HCT116 (cell line): ENCODE measurements around the gene GID4. TPM values are rescaled to one million over a fixed set of nuclear protein-coding genes. Genes with fewer than 3 reads are reported as not detected.

ENCODE experiments used
- ATAC-seq: fragments of 200-7000 bp; cut with Tn5 transposase; 2 replicates; pipeline ENCODE4 v1.9.1; 2020; ENCODE audit warnings: mild to moderate bottlenecking, moderate library complexity
- BruUV-seq: library from RNA; stranded (reverse); fragments of 400-500 nt; replicated peaks from 2 replicates; lab custom pipeline; 2021; lab: Mats Ljungman, UMichigan
- CTCF ChIA-PET: fragments of 300-600 bp; sonication (Branson Sonifier 250); formaldehyde crosslinking; loops from one replicate; lab custom pipeline; 2021; ENCODE audit warnings: antibody characterized with exemption; lab: Charles Lee
- POLR2A ChIA-PET: fragments of 300-600, 350-600 bp; sonication (Branson Sonifier 250); formaldehyde crosslinking; loops from one replicate; lab custom pipeline; 2021; ENCODE audit warnings: antibody characterized with exemption; lab: Charles Lee
- RAD21 ChIA-PET, 2 experiments: fragments of 300-600 bp; sonication (Branson Sonifier 250); formaldehyde crosslinking; loops; one replicate each; lab custom pipeline; 2023; ENCODE audit warnings: low total read pairs in 2 of 2; ENCODE audit not compliant: uncharacterized antibody in 2 of 2, unreplicated experiment in 2 of 2, low non-redundant PET in 1 of 2; lab: Charles Lee
- DNase-seq: peaks from one replicate; pipeline ENCODE4 v3.0.0-alpha.2; 2010; ENCODE audit warnings: low read depth, low spot score
- H2AFZ ChIP-seq: fragments of 200-600 bp; shearing (Covaris generic), sonication (generic); 2 replicates; pipeline ENCODE4 v1.6.1; 2017; ENCODE audit warnings: low read depth, mixed run types, mixed read lengths, antibody characterized with exemption, low read length; ENCODE audit not compliant: poor library complexity, severe bottlenecking
- H3K27ac ChIP-seq: 2 replicates; pipeline ENCODE4 v1.5.1; 2012; ENCODE audit warnings: low read depth, low read length
- H3K27me3 ChIP-seq: fragments of 200-600 bp; sonication (generic); 2 replicates; pipeline ENCODE4 v1.6.1; 2016; ENCODE audit warnings: mixed run types, low read length, mixed read lengths; ENCODE audit not compliant: insufficient read depth
- H3K36me3 ChIP-seq, 2 experiments: fragments of 200-500 bp in 1 of 2; fragments of 200-600 bp in 1 of 2; sonication (Bioruptor generic) in 1 of 2; sonication (generic) in 1 of 2; 2 replicates each; pipeline versions ENCODE4 v1.5.1 to v1.6.1; 2014 to 2016; ENCODE audit warnings: low read length in 2 of 2, inconsistent platforms in 1 of 2, mixed read lengths in 1 of 2, mixed run types in 1 of 2; ENCODE audit not compliant: insufficient read depth in 2 of 2, control insufficient read depth in 1 of 2
- H3K4me1 ChIP-seq, 2 experiments: fragments of 200-600 bp in 1 of 2; sonication (generic) in 1 of 2; 2 replicates each; pipeline versions ENCODE4 v1.5.1 to v1.6.1; 2012 to 2017; ENCODE audit warnings: low read length in 2 of 2, inconsistent platforms in 1 of 2, mild to moderate bottlenecking in 1 of 2, mixed read lengths in 1 of 2, mixed run types in 1 of 2, moderate library complexity in 1 of 2; ENCODE audit not compliant: insufficient read depth in 2 of 2, control insufficient read depth in 1 of 2
- H3K4me2 ChIP-seq: fragments of 200-600 bp; sonication (generic); 2 replicates; pipeline ENCODE4 v1.6.1; 2017; ENCODE audit warnings: mixed run types, low read length, mixed read lengths
- H3K4me3 ChIP-seq, 2 experiments: fragments of 200-600 bp in 1 of 2; sonication (generic) in 1 of 2; replicated peaks in 1 of 2; 2 replicates each; pipeline ENCODE4 v1.5.1; 2011 to 2016; ENCODE audit warnings: low read length in 2 of 2, control low read depth in 1 of 2, low read depth in 1 of 2, mild to moderate bottlenecking in 1 of 2, mixed read lengths in 1 of 2, mixed run types in 1 of 2
- H3K79me2 ChIP-seq: fragments of 200-600 bp; sonication (generic); 2 replicates; pipeline ENCODE4 v1.6.1; 2017; ENCODE audit warnings: mild to moderate bottlenecking, mixed run types, low read length, moderate library complexity, mixed read lengths; ENCODE audit not compliant: insufficient read depth
- H3K9ac ChIP-seq: fragments of 200-600 bp; sonication (generic); 2 replicates; pipeline ENCODE4 v1.6.1; 2016; ENCODE audit warnings: low read length, mixed read lengths
- H3K9me2 ChIP-seq: fragments of 200-600 bp; sonication (generic), shearing (Covaris generic); 2 replicates; pipeline ENCODE4 v1.6.1; 2017; ENCODE audit warnings: mixed run types, mild to moderate bottlenecking, moderate library complexity; ENCODE audit not compliant: insufficient read depth
- H3K9me3 ChIP-seq, 2 experiments: fragments of 200-500 bp in 1 of 2; fragments of 200-600 bp in 1 of 2; sonication (Bioruptor generic) in 1 of 2; sonication (generic) in 1 of 2; 2 replicates each; pipeline ENCODE4 v1.6.1; 2014 to 2017; ENCODE audit warnings: low read length in 2 of 2, mixed read lengths in 2 of 2, inconsistent platforms in 1 of 2, low read depth in 1 of 2, mild to moderate bottlenecking in 1 of 2, mixed run types in 1 of 2, moderate library complexity in 1 of 2; ENCODE audit not compliant: control insufficient read depth in 1 of 2, insufficient read depth in 1 of 2
- H4K20me1 ChIP-seq: fragments of 200-600 bp; sonication (generic), shearing (Covaris generic); 2 replicates; pipeline ENCODE4 v1.6.1; 2017; ENCODE audit warnings: mixed run types, mild to moderate bottlenecking, moderate library complexity; ENCODE audit not compliant: insufficient read depth
- CEBPB ChIP-seq: IDR thresholded peaks from 2 replicates; pipeline ENCODE4 v1.6.1; 2012; ENCODE audit warnings: low read depth
- ELF1 ChIP-seq: IDR thresholded peaks from 2 replicates; pipeline ENCODE4 v1.6.1; 2012; ENCODE audit warnings: low read depth, borderline replicate concordance
- EZH2 ChIP-seq: fragments of 200-600 bp; sonication (generic); IDR thresholded peaks from 2 replicates; pipeline ENCODE4 v1.6.1; 2017; ENCODE audit warnings: antibody characterized with exemption, mixed run types
- RAD21 ChIP-seq: IDR thresholded peaks from 2 replicates; pipeline ENCODE4 v1.6.1; 2012; ENCODE audit warnings: low read depth, mild to moderate bottlenecking
- SRF ChIP-seq: IDR thresholded peaks from 2 replicates; pipeline ENCODE4 v1.6.1; 2012; ENCODE audit warnings: low read depth
- ZFX ChIP-seq: fragments of 450-650 bp; IDR thresholded peaks from 2 replicates; pipeline ENCODE4 v1.6.1; 2017
- intact Hi-C: fragments of 100-400 bp; cut with micrococcal nuclease; formaldehyde crosslinking; loops from 2 replicates; pipeline ENCODE4 v1.10.0; 2022
- total RNA-seq: library from RNA; stranded (reverse); gene quantifications from one replicate; pipeline ENCODE4 v1.2.1, GENCODE V29; 2021; ENCODE audit not compliant: unreplicated experiment
- TF ChIP-seq, protein P1 (sequence below): IDR thresholded peaks from 2 replicates; pipeline ENCODE4 v1.6.1; 2012; ENCODE audit warnings: low read depth
- TF ChIP-seq, protein P2 (sequence below): IDR thresholded peaks from 2 replicates; pipeline ENCODE4 v1.6.1; 2011; ENCODE audit warnings: mild to moderate bottlenecking, low read length, moderate library complexity; ENCODE audit not compliant: insufficient replicate concordance; ENCODE audit errors: extremely low read depth
- TF ChIP-seq, protein P3 (sequence below), 3 experiments: fragments of 200-600 bp in 1 of 3; sonication (generic) in 1 of 3; IDR thresholded peaks in 2 of 3; conservative IDR thresholded peaks in 1 of 3; 2 replicates each; pipeline ENCODE4 v1.5.1; 2012 to 2017; ENCODE audit warnings: low read depth in 2 of 3, low read length in 2 of 3, antibody characterized with exemption in 1 of 3, borderline replicate concordance in 1 of 3, control low read depth in 1 of 3, mild to moderate bottlenecking in 1 of 3, mixed read lengths in 1 of 3, mixed run types in 1 of 3, moderate library complexity in 1 of 3; ENCODE audit not compliant: insufficient read depth in 1 of 3
- TF ChIP-seq, protein P4 (sequence below): IDR thresholded peaks from 2 replicates; pipeline ENCODE4 v1.6.1; 2012

GID4 gene
- total RNA-seq, 1 experiment from 2014 or later, result 10.8 TPM

DNA sequence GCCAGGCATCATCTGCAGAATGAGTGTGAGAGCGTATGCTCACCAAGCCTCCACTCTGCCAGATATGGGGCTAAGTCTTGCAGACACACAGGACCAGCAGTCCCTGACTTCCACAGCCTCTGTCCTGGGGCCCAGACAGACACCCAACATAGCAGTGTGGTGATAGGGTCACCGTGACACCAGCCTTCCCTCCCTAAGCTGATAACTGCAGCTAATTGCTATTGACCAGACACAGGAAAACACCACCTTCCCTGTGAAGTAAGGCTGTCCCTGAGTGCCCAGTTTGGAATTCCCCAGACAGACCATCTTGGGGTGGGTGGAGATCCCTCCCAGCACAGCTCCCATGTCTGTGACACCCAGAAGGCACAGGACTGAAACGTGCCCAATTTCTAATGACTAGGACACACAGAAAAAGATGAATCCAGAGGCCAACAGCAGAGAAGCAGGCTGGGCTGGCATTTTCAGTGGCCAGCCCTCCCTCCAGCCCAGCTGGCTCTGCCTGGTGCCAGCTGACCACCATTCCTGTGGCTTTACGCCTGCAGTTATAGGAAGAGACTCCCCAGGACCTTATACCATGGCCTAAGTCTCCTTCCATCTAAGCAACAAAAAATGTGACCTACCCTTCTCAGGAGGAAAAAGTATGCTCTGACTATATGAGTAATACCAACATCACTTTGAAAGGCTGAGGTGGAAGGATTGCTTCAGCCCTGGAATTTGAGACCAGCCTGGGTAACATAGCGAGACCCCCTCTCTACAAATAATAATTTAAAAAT is 30.5 kb upstream of the GID4 start:
- TF ChIP-seq SRF (no peak), CEBPB (no peak), EZH2 (no peak), ZFX (no peak), ELF1 (no peak), RAD21 (no peak)
- TF ChIP-seq, protein P1, sequence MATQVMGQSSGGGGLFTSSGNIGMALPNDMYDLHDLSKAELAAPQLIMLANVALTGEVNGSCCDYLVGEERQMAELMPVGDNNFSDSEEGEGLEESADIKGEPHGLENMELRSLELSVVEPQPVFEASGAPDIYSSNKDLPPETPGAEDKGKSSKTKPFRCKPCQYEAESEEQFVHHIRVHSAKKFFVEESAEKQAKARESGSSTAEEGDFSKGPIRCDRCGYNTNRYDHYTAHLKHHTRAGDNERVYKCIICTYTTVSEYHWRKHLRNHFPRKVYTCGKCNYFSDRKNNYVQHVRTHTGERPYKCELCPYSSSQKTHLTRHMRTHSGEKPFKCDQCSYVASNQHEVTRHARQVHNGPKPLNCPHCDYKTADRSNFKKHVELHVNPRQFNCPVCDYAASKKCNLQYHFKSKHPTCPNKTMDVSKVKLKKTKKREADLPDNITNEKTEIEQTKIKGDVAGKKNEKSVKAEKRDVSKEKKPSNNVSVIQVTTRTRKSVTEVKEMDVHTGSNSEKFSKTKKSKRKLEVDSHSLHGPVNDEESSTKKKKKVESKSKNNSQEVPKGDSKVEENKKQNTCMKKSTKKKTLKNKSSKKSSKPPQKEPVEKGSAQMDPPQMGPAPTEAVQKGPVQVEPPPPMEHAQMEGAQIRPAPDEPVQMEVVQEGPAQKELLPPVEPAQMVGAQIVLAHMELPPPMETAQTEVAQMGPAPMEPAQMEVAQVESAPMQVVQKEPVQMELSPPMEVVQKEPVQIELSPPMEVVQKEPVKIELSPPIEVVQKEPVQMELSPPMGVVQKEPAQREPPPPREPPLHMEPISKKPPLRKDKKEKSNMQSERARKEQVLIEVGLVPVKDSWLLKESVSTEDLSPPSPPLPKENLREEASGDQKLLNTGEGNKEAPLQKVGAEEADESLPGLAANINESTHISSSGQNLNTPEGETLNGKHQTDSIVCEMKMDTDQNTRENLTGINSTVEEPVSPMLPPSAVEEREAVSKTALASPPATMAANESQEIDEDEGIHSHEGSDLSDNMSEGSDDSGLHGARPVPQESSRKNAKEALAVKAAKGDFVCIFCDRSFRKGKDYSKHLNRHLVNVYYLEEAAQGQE, result no peak
- TF ChIP-seq, protein P2, sequence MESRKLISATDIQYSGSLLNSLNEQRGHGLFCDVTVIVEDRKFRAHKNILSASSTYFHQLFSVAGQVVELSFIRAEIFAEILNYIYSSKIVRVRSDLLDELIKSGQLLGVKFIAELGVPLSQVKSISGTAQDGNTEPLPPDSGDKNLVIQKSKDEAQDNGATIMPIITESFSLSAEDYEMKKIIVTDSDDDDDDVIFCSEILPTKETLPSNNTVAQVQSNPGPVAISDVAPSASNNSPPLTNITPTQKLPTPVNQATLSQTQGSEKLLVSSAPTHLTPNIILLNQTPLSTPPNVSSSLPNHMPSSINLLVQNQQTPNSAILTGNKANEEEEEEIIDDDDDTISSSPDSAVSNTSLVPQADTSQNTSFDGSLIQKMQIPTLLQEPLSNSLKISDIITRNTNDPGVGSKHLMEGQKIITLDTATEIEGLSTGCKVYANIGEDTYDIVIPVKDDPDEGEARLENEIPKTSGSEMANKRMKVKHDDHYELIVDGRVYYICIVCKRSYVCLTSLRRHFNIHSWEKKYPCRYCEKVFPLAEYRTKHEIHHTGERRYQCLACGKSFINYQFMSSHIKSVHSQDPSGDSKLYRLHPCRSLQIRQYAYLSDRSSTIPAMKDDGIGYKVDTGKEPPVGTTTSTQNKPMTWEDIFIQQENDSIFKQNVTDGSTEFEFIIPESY, result no peak
- TF ChIP-seq, protein P3, sequence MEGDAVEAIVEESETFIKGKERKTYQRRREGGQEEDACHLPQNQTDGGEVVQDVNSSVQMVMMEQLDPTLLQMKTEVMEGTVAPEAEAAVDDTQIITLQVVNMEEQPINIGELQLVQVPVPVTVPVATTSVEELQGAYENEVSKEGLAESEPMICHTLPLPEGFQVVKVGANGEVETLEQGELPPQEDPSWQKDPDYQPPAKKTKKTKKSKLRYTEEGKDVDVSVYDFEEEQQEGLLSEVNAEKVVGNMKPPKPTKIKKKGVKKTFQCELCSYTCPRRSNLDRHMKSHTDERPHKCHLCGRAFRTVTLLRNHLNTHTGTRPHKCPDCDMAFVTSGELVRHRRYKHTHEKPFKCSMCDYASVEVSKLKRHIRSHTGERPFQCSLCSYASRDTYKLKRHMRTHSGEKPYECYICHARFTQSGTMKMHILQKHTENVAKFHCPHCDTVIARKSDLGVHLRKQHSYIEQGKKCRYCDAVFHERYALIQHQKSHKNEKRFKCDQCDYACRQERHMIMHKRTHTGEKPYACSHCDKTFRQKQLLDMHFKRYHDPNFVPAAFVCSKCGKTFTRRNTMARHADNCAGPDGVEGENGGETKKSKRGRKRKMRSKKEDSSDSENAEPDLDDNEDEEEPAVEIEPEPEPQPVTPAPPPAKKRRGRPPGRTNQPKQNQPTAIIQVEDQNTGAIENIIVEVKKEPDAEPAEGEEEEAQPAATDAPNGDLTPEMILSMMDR (IDR thresholded peaks at IDR 0.05 in 2 of 3, conservative IDR thresholded peaks at IDR 0.05 in 1 of 3; ENCODE audit: borderline replicate concordance in 1 of 3, insufficient read depth in 1 of 3, low read depth in 2 of 3, low read length in 2 of 3), result no peak
- TF ChIP-seq, protein P4, sequence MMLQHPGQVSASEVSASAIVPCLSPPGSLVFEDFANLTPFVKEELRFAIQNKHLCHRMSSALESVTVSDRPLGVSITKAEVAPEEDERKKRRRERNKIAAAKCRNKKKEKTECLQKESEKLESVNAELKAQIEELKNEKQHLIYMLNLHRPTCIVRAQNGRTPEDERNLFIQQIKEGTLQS, result no peak
- CTCF ChIA-PET, result interaction anchor here (2.1 kb wide), 1 partner anchor 15 kb away, joined by 6 read pairs; no protein-coding TSS in a partner anchor
- Histone ChIP-seq H3K4me1 (no peaks in the 10 kb centered on the region), H3K9ac (no peak overlapping the region), H4K20me1 (no peaks in the 10 kb centered on the region), H2AFZ (no peak overlapping the region), H3K79me2 (no peaks in the 10 kb centered on the region), H3K27me3 (no peaks in the 10 kb centered on the region), H3K4me2 (no peak overlapping the region), H3K36me3 (no peaks in the 10 kb centered on the region), H3K9me3 (no peaks in the 10 kb centered on the region), H3K4me3 (no peak overlapping the region), H3K27ac (no peak overlapping the region), H3K9me2 (no peaks in the 10 kb centered on the region)
- RAD21 ChIA-PET, result no interaction called here
- BruUV-seq, result no TSS peak
- ATAC-seq (no peak), DNase-seq (no peak)
- intact Hi-C loops, result no loop called here
- POLR2A ChIA-PET, result no interaction called here
